TTC549 (cell line): ENCODE results near the gene CAMK2B.

ENCODE experiments used
- FAIRE-seq: peaks from 2 replicates; lab custom pipeline; 2012; peaks lifted over from hg19 to GRCh38; lab: Jason Lieb, UNC

Gene CAMK2B

GRCh38 chr7:44308596-44309270 is 16.7 kb downstream of the CAMK2B start:
- FAIRE-seq = no peak

- no peak for FAIRE-seq
These were observed 17.3 kb downstream of the CAMK2B start for GRCh38 chr7:44307905-44308595.

GRCh38 chr7:44307301-44307900 is 18.0 kb downstream of the CAMK2B start:
- no peak for FAIRE-seq

- FAIRE-seq = no peak
These were observed 18.8 kb downstream of the CAMK2B start for GRCh38 chr7:44306606-44307005.

GRCh38 chr7:44305564-44306507 is 19.6 kb downstream of the CAMK2B start:
- no peak for FAIRE-seq

GRCh38 chr7:44294325-44295069 is 30.9 kb downstream of the CAMK2B start:
- FAIRE-seq = no peak

- no peak for FAIRE-seq
These were observed 31.7 kb downstream of the CAMK2B start for GRCh38 chr7:44293561-44294324.

GRCh38 chr7:44292876-44293560 is 32.4 kb downstream of the CAMK2B start:
- no peak for FAIRE-seq

GRCh38 chr7:44292420-44292817 is 33.0 kb downstream of the CAMK2B start:
- no peak for FAIRE-seq

GRCh38 chr7:44291733-44292419 is 33.5 kb downstream of the CAMK2B start:
- no peak for FAIRE-seq

- no peak for FAIRE-seq
These were observed 34.2 kb downstream of the CAMK2B start for GRCh38 chr7:44291066-44291732.

GRCh38 chr7:44290252-44290620 is 35.2 kb downstream of the CAMK2B start:
- no peak for FAIRE-seq

- FAIRE-seq = no peak
These were observed 35.8 kb downstream of the CAMK2B start for GRCh38 chr7:44289341-44290251.

- no peak for FAIRE-seq
These were observed 36.5 kb downstream of the CAMK2B start for GRCh38 chr7:44288811-44289340.

- no peak for FAIRE-seq
These were observed 37.1 kb downstream of the CAMK2B start for GRCh38 chr7:44288381-44288685.

- FAIRE-seq = no peak
These were observed 37.7 kb downstream of the CAMK2B start for GRCh38 chr7:44287488-44288380.
